ENCODE measurements around the gene CDH2.
A peak's percentile ranks its signal among the peaks of the same experiment; 100 is the strongest.

The CDH2 gene

DNA sequence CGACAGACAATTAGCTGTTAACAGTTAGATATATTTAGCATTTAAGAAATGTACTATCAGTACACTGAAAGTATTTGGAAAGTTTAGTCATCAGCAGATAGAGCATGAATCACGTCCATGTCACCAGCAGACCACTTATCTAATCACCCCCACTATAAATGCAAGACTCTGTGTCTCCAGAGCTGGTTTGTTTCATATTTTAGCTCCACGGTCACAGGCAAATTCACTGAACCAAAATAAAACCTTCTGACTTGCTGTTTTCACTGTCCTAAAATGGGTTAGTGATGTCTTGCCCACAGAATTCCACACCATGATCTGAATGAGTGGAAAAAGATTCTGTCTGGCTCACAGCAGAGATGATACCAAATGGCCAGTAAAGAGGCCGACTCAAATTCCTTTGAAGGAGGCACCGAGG is 64.9 kb downstream of the CDH2 start:
- peak; percentile 73 for DNase-seq (ENCODE audit: low read depth)
- TF ChIP-seq, protein P1, sequence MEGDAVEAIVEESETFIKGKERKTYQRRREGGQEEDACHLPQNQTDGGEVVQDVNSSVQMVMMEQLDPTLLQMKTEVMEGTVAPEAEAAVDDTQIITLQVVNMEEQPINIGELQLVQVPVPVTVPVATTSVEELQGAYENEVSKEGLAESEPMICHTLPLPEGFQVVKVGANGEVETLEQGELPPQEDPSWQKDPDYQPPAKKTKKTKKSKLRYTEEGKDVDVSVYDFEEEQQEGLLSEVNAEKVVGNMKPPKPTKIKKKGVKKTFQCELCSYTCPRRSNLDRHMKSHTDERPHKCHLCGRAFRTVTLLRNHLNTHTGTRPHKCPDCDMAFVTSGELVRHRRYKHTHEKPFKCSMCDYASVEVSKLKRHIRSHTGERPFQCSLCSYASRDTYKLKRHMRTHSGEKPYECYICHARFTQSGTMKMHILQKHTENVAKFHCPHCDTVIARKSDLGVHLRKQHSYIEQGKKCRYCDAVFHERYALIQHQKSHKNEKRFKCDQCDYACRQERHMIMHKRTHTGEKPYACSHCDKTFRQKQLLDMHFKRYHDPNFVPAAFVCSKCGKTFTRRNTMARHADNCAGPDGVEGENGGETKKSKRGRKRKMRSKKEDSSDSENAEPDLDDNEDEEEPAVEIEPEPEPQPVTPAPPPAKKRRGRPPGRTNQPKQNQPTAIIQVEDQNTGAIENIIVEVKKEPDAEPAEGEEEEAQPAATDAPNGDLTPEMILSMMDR (IDR thresholded peaks at IDR 0.05; ENCODE audit: low read length, missing control alignments), result no peak
- H3K4me3 ChIP-seq (replicated peaks; ENCODE audit: low read depth, low read length), result peak overlapping the region; percentile 38

DNA sequence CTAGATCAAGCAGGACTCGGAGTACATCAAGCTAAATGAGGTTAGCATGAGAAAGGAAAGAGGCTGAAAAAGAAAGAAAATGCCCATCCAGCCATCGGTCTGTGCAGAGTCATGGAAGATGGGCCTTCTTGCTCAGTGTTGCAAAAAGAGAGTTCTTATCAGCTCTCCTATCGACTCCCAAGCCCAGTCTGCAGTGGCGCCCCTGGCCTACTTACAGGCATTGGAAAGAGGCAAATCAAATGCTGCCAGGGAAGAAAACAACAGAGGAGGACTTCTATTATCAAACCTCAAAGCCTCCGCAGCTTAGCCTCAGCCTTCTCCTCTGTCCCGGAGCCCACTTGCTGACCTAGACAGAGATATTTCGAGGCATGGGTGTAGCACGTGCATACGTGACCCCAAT is 66.0 kb downstream of the CDH2 start:
- DNase-seq (ENCODE audit: low read depth), result no peak
- TF ChIP-seq, protein P1 (IDR thresholded peaks at IDR 0.05; ENCODE audit: low read length, missing control alignments), result no peak
- no peak overlapping the region for H3K4me3 ChIP-seq (replicated peaks; ENCODE audit: low read depth, low read length)

DNA sequence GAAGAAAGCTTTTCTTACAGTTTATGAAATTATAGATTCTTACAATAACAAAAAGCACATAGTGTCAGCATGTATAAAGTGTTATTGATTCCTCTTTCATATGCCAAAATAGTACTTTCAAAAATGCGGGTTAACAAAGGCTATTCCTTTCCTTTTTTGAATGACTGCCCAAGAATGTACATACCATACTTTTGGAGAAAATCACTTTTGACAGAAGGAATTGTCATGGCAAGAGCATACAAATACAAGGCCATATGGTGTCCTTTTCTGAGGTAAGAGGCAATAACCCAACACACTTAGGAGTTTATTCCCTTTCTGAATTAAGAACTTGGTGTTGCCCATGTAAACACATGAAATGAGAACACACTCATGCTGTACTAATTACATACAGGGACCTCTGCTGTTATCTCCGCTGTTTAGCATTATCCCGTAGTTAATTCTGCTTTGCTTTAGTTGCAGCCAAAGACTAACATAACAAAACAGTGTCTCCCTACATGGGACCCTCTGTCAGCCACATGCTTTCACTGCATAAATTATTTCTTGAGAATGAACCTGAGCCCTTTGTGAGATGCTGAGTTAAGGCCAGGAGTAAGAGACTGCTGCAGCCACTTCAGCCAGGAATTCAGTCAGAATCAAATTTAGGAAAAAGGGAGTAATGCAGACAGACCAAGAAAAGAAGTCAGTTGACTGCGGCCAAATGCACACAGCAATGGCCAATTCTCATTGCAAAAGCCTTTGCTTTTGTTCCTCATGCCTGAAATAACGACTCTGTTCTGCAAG is 67.0 kb downstream of the CDH2 start:
- DNase-seq (ENCODE audit: low read depth), result peak; percentile 37
- no peak overlapping the region for H3K4me3 ChIP-seq (replicated peaks; ENCODE audit: low read depth, low read length)
- TF ChIP-seq, protein P1 (IDR thresholded peaks at IDR 0.05; ENCODE audit: low read length, missing control alignments), result no peak

DNA sequence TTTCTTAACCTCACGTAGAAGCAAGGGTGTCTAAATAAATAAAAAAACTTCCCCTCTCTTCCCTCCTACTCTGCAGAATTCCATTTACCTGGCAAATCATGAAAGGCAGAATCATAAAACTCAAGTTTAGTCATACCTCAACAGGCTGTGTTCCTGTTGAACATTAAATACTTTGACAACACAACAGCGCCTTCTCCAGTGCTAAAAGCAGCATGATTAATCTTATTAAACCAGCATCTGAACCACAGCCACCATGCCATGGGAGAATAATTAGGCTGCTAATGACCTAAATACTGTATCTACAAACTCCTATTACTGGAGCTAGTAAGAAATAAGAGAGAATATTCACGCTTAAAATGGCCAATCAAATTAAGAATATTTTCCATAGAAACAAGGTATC is 68.1 kb downstream of the CDH2 start:
- H3K4me3 ChIP-seq (replicated peaks; ENCODE audit: low read depth, low read length), result no peak overlapping the region
- TF ChIP-seq, protein P1 (IDR thresholded peaks at IDR 0.05; ENCODE audit: low read length, missing control alignments), result no peak
- peak; percentile 32 for DNase-seq (ENCODE audit: low read depth)

DNA sequence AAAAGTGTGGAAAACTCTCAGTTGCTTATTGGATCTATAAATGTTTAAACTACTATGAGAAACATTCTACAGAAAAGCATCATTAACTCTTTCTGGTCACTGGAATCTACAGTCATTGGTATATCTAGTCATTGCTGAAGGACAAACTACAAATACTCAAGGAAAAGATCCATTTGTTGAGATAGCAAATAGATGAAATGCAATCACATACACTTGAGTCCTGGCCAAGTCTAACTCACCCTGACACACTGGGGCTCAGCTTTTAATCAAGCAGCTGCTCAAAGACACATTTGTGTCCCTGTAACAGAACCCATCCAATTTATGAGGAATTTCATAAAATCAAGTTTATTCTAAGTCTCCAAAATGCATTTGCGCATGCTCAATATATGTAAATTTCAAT is 68.7 kb downstream of the CDH2 start:
- TF ChIP-seq, protein P1 (IDR thresholded peaks at IDR 0.05; ENCODE audit: low read length, missing control alignments), result no peak
- no peak overlapping the region for H3K4me3 ChIP-seq (replicated peaks; ENCODE audit: low read depth, low read length)
- no peak for DNase-seq (ENCODE audit: low read depth)

DNA sequence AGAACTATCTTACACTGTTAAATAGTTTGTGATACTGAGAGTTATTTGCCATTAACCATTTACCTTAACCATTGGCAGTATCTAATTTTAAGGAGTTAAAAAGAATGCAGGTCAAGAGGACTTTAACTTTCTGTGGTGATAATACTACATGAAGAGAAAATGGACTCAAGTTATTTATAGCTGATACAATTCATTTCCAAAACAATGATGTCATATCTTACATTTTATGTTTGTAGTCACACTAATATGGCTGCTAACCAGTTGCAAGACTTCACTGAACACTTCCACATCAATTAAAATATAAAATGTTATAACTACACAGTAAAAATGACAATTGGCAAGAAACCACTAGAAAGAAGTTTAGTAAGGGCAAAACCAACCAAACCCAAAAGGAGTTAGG is 77.7 kb downstream of the CDH2 start:
- TF ChIP-seq, protein P1 (IDR thresholded peaks at IDR 0.05; ENCODE audit: low read length, missing control alignments), result no peak
- no peak for DNase-seq (ENCODE audit: low read depth)

DNA sequence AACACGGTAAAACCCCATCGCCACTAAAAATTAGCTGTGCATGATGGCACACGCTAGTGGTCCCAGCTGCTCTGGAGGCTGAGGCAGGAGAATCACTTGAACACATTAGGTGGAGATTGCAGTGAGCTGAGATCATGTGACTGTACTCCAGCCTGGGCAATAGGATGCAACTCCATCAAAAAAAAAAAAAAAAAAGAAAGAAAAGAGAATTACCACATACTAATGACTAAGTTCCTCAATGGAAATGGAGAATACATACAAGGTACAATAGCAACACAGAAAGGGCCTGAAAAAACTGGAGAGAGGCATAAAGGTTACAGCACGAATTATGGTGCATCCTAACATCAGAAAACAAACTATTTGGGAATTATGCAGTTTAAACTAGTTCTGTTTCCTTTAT is 81.3 kb downstream of the CDH2 start:
- TF ChIP-seq, protein P1 (IDR thresholded peaks at IDR 0.05; ENCODE audit: low read length, missing control alignments), result no peak
- no peak overlapping the region for H3K4me3 ChIP-seq (replicated peaks; ENCODE audit: low read depth, low read length)
- DNase-seq (ENCODE audit: low read depth), result peak; percentile 48

More for the DNA sequence above, 77.7 kb downstream of the CDH2 start:
- H3K4me3 ChIP-seq (replicated peaks; ENCODE audit: low read depth, low read length), result no peak overlapping the region

Measured in fibroblast of pulmonary artery (primary cell).